DMS 273 (cell line): ENCODE measurements around the gene CHST11.
A peak's percentile ranks its signal among the peaks of the same experiment; 100 is the strongest.
"Not testable (repeated sequence)": the region's sequence is repeated elsewhere in the genome, so short reads cannot be mapped to it uniquely, and the experiment has no call there.

Experiments
- DNase-seq: peaks from one replicate; lab custom pipeline; 2025; ENCODE audit not compliant: unreplicated experiment; lab: John Stamatoyannopoulos, UW

The CHST11 gene

DNA sequence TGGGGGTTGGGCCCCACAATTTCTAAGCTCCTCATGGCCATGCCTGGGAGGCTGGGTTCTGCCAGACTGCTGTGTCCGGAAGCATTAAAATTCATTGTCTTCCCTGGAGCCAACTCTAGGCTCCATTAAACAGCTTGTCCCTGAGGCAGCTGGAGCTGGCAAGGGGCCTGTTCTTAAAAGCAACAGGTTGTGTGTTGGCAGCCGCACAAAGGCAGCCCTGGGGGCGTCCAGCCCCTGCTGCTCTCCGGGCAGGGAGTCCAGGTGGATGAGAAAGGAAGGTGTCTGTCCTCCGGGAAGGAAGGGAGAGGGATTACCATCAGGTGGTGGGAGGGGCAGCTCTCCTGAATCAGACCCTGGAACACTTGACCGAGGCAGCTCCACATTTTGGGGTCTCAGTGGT is 98.9 kb downstream of the CHST11 start:
- DNase-seq = peak; percentile 91

GRCh38 chr12:104557488-104558195 is 100.9 kb downstream of the CHST11 start:
- no peak for DNase-seq

GRCh38 chr12:104560881-104561280 is 104.1 kb downstream of the CHST11 start:
- no peak for DNase-seq

- no peak for DNase-seq
Measured at GRCh38 chr12:104562763-104563162, 106.0 kb downstream of the CHST11 start.

DNA sequence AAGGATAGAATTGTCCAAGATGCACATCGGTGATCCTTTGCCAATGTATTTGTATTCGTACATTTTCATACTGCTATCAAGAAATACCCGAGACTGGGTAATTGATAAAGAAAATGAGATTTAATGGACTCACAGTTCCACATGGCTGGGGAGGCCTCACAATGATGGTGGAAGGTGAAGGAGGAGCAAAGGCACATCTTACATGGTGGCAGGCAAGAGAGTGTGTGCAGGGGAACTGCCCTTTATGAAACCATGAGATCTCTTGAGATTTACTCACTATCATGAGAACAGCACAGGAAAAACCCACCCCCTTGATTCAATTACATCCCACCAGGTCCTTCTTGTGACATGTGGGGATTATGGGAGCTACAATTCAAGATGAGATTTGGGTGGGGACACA is 107.9 kb downstream of the CHST11 start:
- not testable (repeated sequence) for DNase-seq

DNA sequence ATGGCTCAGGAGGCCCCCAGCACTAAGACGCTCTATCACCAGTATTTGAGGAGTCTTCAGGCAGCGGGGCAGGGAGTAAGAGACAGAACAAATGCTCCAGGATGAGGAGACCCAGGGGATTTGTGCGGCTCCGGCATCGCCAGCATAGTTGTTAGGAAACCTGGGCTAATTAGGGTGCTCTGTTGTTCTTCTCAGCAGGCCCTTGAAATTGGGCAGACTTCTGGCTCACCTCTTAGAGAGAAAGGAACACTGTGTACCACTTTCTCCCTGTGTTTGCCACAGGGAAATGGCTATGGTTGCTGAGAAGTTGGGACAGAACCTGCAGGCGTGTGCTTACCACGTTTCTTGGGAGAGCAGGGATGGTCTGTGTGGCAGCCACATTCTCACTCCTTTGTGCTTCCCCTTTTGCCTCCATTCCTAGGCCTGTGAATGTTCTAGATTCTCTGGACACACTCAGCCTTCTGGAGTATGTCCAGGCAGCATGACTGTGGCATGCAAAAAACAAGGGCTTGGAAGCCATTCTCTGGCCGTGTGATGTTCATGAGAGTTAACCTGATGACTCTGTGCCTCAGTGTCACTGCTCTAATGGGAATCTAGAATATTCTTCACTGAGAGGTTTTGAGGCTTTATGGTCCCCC is 109.0 kb downstream of the CHST11 start:
- no peak for DNase-seq

DNA sequence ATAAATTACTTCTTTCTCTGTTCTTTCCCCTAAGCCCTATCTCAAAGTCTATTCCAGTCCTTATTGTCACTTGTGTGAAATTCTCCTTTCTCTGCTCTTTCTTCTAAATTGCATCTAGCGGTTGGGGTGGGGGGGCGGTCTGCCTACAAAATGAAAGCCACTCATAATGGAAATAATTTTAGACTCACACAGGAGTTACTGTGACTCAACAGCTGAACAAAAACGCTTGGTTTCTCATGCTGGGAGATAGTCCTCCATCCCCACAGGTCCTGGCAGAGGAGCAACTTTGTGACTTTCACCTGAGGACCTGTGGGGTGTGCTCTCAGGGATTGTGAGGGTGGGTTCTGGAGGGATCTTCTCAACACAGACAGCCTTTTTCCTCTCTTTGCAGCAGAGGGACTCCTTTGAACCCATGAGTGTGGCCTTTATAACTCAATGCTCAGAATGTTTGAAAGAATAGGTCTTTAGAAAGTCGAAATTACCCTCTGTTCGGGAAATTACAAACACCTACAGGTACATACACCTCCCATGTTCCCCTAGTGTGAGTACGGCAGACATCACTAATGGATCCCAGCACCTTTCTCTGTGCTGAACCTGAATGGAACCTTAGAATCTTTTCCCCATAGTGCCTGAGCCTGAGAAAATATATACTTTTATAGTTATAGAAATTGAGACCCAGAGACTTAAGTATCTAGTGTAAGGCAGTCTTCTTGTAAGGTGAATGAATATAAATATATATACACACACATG is 109.7 kb downstream of the CHST11 start:
- DNase-seq = no peak

- DNase-seq = no peak
Measured at GRCh38 chr12:104567832-104568486, 111.2 kb downstream of the CHST11 start.

DNA sequence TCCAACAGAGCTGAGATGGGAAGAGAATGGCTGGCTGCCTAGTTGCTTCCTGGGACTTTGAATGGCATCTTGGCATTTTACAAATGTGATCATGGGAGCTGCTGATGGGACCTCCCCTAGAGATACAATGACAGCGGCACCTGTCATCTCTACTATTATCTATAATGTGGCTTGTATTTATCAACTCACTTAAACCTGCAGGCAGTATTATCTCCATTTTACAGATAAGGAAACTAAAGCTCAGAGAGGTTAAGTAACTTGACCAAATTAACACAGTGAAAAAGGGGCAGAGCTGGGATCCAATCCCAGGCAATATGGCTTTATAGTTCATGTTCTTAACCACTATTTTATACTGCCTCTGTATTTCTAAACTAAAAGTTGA is 111.7 kb downstream of the CHST11 start:
- DNase-seq = no peak

- DNase-seq = no peak
Measured at GRCh38 chr12:104568935-104569334, 112.2 kb downstream of the CHST11 start.

DNA sequence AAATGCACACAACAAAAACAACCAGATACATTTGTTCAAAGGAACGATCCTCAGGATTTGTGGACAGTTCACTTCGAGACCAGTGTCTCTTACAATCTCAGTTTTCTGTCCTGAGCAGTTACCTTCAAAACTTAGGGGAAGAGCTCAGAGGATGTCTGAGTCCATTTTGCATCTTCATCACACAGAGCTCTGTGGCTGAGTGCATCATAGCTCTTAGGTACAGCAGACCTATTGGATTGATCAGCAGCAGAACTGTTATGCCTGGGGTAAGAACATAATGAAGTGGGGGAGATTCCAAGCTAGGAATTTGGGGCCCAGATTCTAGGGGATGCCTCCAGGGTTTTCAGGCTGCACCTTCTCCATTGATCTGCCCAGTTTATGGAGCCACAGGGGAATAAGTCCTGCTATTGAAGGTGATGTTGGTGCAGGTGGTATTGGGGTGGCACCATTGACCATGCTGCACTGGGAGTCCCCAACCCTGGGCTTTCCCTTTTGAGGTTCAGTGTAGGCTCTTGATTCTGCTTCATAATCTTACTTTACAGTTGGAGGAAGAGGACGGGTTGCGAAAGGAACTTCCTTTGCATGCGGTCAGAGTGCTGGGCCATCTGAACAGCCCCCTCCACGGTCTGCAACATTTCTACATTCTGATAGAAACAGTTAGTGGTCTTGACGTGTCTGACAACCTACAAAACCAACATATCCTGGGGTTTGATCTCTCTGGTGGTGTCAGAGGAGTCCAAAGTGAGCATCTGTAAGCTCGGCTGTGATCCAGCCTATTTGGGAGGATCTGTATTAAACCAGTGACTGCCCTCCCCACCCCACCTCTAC is 112.8 kb downstream of the CHST11 start:
- no peak for DNase-seq

DNA sequence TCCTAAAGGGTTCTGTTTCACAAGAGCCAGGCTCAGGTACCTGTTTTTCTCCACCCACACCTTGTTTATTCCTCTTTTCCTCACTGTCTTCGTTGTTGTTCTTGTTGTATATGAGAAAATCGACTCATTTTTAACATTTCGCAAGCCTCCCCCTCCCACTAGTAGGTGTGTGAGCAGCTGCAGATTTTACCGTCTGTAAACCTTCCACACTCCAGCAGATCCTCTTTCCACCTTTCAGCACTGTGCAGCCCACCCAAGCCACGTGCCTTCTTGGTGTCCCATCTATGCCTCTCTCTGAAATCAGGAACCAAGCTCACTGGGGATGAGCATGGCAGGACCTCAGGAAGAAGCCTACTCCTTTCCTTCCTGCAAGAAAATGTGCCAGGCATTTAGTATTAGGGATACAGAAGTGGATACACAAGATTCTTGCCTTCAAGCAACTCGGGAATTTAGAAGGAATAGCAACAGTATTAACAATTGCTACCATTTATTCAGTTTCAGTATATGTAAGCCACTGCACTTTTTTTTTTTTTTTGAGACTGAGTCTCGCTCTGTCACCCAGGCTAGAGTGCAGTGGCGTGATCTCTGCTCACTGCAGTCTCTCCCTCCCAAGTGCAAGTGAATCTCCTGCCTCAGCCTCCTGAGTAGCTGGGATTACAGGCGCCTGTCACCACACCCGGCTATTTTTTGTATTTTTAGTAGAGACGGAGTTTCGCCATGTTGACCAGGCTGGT is 113.6 kb downstream of the CHST11 start:
- DNase-seq = no peak

DNA sequence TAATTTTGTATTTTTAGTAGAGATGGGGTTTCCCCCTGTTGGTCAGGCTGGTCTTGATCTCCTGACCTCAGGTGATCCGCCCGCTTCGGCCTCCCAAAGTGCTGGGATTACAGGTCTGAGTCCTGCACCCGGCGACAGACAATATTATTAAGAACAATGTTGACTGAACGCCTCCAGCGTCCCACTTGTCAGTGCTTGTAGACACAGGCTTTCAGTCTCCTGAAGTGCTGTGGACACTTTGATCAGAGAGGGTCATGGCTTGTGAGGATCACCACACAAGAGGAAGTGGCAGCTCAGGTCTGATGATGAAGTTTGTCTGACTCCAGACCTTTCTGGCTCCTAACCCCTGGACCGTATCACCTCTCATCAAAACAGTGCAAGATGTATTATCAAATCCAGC is 114.6 kb downstream of the CHST11 start:
- DNase-seq = no peak

- not testable (repeated sequence) for DNase-seq
Measured at GRCh38 chr12:104574353-104574752, 117.6 kb downstream of the CHST11 start.

- not testable (repeated sequence) for DNase-seq
Measured at GRCh38 chr12:104574758-104575157, 118.0 kb downstream of the CHST11 start.

- DNase-seq = peak; percentile 39
Measured at GRCh38 chr12:104575442-104576186, 118.9 kb downstream of the CHST11 start.

DNA sequence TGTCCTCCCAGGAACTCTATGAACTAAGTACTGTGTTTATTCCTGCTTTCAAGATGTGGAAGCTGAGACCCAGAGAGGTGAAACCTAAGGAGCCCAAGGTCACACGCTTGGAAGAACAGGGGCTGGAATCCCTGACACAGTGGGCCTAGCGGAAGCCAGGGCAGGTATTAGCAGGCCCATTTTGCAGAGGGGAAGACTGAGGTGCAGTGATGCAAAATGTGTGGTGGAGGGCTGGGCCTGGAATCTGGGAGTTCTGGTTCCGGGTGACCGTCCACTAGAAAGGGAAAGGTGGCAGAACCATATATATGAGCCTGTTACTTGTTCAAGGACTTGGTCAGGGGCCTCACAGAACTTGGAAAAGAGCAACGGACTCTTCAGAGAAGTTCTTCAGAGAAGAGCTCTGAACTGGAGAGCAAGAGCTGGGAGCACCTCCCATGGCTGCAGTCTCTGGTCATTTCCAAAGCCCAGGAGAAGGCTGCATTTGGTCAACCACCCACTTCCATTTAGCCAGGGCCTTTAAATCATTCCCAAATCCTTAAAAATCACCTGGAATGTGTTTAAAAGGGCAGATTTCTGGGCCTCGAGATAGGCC is 119.5 kb downstream of the CHST11 start:
- DNase-seq = no peak

- DNase-seq = no peak
Measured at GRCh38 chr12:104576980-104577580, 120.3 kb downstream of the CHST11 start.

GRCh38 chr12:104577581-104577981 is 120.8 kb downstream of the CHST11 start:
- no peak for DNase-seq
